ENCODE measurements around the gene MYADML2.

DNA sequence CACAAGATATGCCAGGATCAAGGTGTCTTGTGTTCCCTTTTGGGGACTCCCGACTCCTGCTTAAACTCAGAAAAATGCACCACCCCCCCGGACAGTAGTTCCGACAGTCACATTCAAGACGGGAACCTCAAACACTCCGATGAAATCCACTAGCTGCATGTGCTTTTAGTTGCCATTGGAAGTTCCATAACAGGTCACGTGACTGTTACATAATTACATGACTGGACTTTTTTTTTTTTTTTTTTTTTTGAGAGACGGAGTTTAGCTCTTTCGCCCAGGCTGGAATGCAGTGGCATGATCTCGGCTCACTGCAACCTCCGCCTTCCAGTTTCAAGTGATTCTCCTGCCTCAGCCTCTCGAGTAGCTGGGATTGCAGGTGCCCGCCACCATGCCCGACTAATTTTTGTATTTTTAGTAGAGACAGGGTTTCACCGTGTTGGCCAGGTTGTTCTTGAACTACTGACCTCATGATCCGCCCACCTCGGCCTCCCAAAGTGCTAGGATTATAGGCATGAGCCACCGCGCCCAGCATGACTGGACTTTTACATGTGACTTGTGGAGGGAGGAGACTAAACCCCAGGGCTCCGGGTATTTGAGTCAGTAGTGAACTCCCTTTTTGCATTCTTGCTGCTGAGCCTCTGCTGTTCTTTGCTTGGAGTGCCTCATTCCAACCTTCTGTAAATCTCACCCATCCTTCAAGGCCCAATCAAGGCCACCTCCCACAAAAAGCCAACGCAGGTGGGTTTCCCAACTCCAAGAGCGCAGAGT, 30.6 kb downstream of the MYADML2 start:
- TF ChIP-seq POLR2A (IDR thresholded peaks at IDR 0.05), result peak; percentile 80 to 85
- TF ChIP-seq, protein P1, sequence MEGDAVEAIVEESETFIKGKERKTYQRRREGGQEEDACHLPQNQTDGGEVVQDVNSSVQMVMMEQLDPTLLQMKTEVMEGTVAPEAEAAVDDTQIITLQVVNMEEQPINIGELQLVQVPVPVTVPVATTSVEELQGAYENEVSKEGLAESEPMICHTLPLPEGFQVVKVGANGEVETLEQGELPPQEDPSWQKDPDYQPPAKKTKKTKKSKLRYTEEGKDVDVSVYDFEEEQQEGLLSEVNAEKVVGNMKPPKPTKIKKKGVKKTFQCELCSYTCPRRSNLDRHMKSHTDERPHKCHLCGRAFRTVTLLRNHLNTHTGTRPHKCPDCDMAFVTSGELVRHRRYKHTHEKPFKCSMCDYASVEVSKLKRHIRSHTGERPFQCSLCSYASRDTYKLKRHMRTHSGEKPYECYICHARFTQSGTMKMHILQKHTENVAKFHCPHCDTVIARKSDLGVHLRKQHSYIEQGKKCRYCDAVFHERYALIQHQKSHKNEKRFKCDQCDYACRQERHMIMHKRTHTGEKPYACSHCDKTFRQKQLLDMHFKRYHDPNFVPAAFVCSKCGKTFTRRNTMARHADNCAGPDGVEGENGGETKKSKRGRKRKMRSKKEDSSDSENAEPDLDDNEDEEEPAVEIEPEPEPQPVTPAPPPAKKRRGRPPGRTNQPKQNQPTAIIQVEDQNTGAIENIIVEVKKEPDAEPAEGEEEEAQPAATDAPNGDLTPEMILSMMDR (IDR thresholded peaks at IDR 0.05), result no peak

All from Peyer's patch (tissue), 4 donors.